K562 (cell line): ENCODE results near the gene RRAGD. TPM values are rescaled to one million over a fixed set of nuclear protein-coding genes. Genes with fewer than 3 reads are reported as not detected.

Experiments
- ATF2 ChIP-seq: sonication (generic); formaldehyde crosslinking; IDR thresholded peaks from 2 replicates; pipeline ENCODE4 v1.8.1; 2022; ENCODE audit warnings: missing genetic modification reagents
- BRD4 ChIP-seq: fragments of 200-600 bp; sonication (generic); IDR thresholded peaks from 2 replicates; pipeline ENCODE4 v1.6.1; 2017; ENCODE audit warnings: inconsistent platforms
- CBX5 ChIP-seq: IDR thresholded peaks from 2 replicates; pipeline ENCODE4 v1.6.1; 2014; ENCODE audit warnings: low read depth, borderline replicate concordance
- CSDE1 ChIP-seq, 2 experiments: fragments of 450-650 bp; IDR thresholded peaks; 2 replicates each; pipeline ENCODE4 v1.6.1; 2016; ENCODE audit warnings: mild to moderate bottlenecking in 1 of 2
- ETV5 ChIP-seq: sonication (generic); formaldehyde crosslinking; IDR thresholded peaks from 2 replicates; pipeline ENCODE4 v1.4.0; 2020; ENCODE audit warnings: low read depth, mild to moderate bottlenecking, missing genetic modification reagents
- FOXA1 ChIP-seq: fragments of 450-650 bp; IDR thresholded peaks from 2 replicates; pipeline ENCODE4 v1.6.1; 2016; ENCODE audit warnings: mild to moderate bottlenecking, borderline replicate concordance
- GATAD2B ChIP-seq: fragments of 450-650 bp; IDR thresholded peaks from 2 replicates; pipeline ENCODE4 v1.6.1; 2017; ENCODE audit warnings: mild to moderate bottlenecking, borderline replicate concordance
- HCFC1 ChIP-seq: IDR thresholded peaks from 2 replicates; pipeline ENCODE4 v1.6.1; 2012; ENCODE audit warnings: low read depth, low read length, improper control_type of control experiment
- HDGF ChIP-seq: fragments of 450-650 bp; IDR thresholded peaks from 2 replicates; pipeline ENCODE4 v1.6.1; 2016
- HMG20A ChIP-seq: fragments of 450-650 bp; formaldehyde crosslinking; conservative IDR thresholded peaks from 2 replicates; pipeline ENCODE4 v1.4.0; 2020; ENCODE audit warnings: mild to moderate bottlenecking, mixed read lengths
- HNRNPLL ChIP-seq: fragments of 200-400 bp; formaldehyde crosslinking; IDR thresholded peaks from 2 replicates; pipeline ENCODE4 v1.6.1; 2017; ENCODE audit warnings: low read length, low read depth, mild to moderate bottlenecking; ENCODE audit not compliant: poor library complexity, severe bottlenecking
- ILK ChIP-seq: fragments of 450-650 bp; IDR thresholded peaks from 2 replicates; pipeline ENCODE4 v1.6.1; 2016; ENCODE audit warnings: missing genetic modification characterization, low read depth, mild to moderate bottlenecking, missing compliant biosample characterization, moderate library complexity, borderline replicate concordance
- KAT2B ChIP-seq: IDR thresholded peaks from one replicate; pipeline ENCODE4 v1.6.1; 2012; ENCODE audit warnings: low read depth, mild to moderate bottlenecking, control low read depth, inconsistent platforms, low read length, moderate library complexity
- LEF1 ChIP-seq: fragments of 450-650 bp; IDR thresholded peaks from 2 replicates; pipeline ENCODE4 v1.6.1; 2016; ENCODE audit warnings: mild to moderate bottlenecking
- TOE1 ChIP-seq, 2 experiments: fragments of 450-650 bp in 1 of 2; sonication (generic) in 1 of 2; formaldehyde crosslinking in 1 of 2; IDR thresholded peaks; 2 replicates each; pipeline versions ENCODE4 v1.7.1 to v1.8.0; 2016 to 2022; ENCODE audit warnings: borderline replicate concordance in 2 of 2, mild to moderate bottlenecking in 2 of 2, antibody characterized with exemption in 1 of 2, inconsistent platforms in 1 of 2, low read depth in 1 of 2, missing genetic modification reagents in 1 of 2, moderate library complexity in 1 of 2
- ZNF121 ChIP-seq: sonication (generic); formaldehyde crosslinking; conservative IDR thresholded peaks from 2 replicates; pipeline ENCODE4 v1.8.0; 2022; ENCODE audit warnings: missing genetic modification reagents
- ZNF143 ChIP-seq: sonication (generic); formaldehyde crosslinking; IDR thresholded peaks from 2 replicates; pipeline ENCODE4 v1.9.0; 2022; ENCODE audit warnings: mild to moderate bottlenecking, missing genetic modification reagents
- polyA plus RNA-seq, 8 experiments: library from polyadenylated mRNA; depleted of rRNA in 4 of 8; stranded (reverse) in 5 of 8; unstranded in 3 of 8; fragments of >200 nt; fragmentation: Nextera tagmentation in 2 of 8; fragmentation: Illumina TruSeq in 1 of 8; extraction: Ambion mirVana in 2 of 8; extraction: Trizol in 1 of 8; gene quantifications; 2 replicates each; pipeline versions ENCODE4 v1.2.1 to v1.2.3, GENCODE V29; 2011 to 2014; ENCODE audit warnings: inconsistent platforms in 1 of 8, missing spikeins in 1 of 8
- total RNA-seq, 7 experiments: library from RNA; depleted of rRNA in 6 of 7; stranded (reverse); fragments of >200 nt in 6 of 7; fragmentation: Illumina TruSeq in 2 of 7; extraction: Trizol in 2 of 7; gene quantifications; 2 replicates each; pipeline versions ENCODE4 v1.2.1 to v1.2.3, GENCODE V29; 2011 to 2021; ENCODE audit warnings: low replicate concordance in 1 of 7
- TF ChIP-seq, protein P1 (sequence below): fragments of 450-650 bp; IDR thresholded peaks from 2 replicates; pipeline ENCODE4 v1.6.1; 2016; ENCODE audit warnings: antibody characterized with exemption
- TF ChIP-seq, protein P2 (sequence below), 2 experiments: IDR thresholded peaks; 2 replicates each; pipeline ENCODE4 v1.6.1; 2012; ENCODE audit warnings: improper control_type of control experiment in 2 of 2, low read depth in 2 of 2, low read length in 2 of 2, borderline replicate concordance in 1 of 2
- TF ChIP-seq, protein P3 (sequence below), 2 experiments: fragments of 450-650 bp; IDR thresholded peaks; 2 replicates each; pipeline ENCODE4 v1.6.1; 2016

Gene RRAGD
- total and polyA plus RNA-seq, 9 of the 15 experiments (the other 6 are each of a cell fraction or from before 2014, with no cell fraction given): 0.03 to 0.07 (median 0.04) TPM; not detected in 6

DNA sequence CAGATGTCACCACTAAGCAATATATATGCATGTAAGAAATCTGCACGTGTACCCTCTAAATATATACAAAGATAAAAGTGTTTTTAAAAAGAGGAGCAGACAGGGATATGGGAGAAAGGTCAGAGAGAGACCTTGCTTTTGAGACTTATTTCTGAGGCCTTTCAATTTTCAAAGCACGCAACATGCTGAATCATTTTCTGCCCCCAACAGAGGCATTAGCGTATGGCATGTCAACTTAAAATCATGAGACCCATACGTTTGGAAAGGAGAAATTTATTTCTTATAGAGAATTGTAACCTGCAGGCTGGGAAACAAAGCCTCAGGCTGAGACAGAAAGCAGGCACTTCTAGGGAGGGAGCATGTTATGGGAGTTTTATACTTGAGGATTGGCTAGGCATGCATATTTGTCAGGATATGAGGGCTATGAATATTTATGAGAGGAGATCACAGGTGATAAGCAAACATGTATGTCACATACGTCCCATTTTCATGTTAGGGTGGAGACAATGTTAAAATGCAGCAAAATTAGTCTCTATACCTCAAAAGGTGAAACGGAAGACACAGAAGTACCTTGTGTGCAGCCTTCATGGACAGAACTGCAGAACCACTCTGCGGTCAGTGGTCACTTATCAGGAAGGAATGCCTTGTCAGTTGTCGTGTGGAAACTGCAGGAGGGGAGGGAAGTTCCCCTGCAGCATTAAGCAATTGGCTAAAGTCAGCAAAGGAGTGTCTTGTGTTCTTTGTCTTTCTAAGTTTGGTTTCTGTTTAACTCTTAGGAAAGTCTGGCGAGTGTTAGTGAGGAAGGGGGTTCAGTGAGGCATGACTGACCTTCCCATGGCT is 90.7 kb downstream of the RRAGD start (continued):
- no peak for TF ChIP-seq TOE1 (IDR thresholded peaks at IDR 0.05; ENCODE audit: borderline replicate concordance)
- TF ChIP-seq TOE1 (CRISPR knock-in tag; IDR thresholded peaks at IDR 0.05; ENCODE audit: borderline replicate concordance, low read depth): no peak
- 0 out of 2 replicates have a peak, but pooled peaks have one; percentile 28 for TF ChIP-seq ETV5 (CRISPR knock-in tag)
- TF ChIP-seq GATAD2B: no peak
- no peak for TF ChIP-seq HCFC1
- TF ChIP-seq BRD4: no peak
- no peak for TF ChIP-seq ZNF121 (CRISPR knock-in tag)
- no peak for TF ChIP-seq CBX5
- no peak for TF ChIP-seq HMG20A
- no peak for TF ChIP-seq ATF2 (CRISPR knock-in tag)
- TF ChIP-seq FOXA1: no peak
- no peak for TF ChIP-seq CSDE1 (IDR thresholded peaks at IDR 0.05)
- TF ChIP-seq, protein P1, sequence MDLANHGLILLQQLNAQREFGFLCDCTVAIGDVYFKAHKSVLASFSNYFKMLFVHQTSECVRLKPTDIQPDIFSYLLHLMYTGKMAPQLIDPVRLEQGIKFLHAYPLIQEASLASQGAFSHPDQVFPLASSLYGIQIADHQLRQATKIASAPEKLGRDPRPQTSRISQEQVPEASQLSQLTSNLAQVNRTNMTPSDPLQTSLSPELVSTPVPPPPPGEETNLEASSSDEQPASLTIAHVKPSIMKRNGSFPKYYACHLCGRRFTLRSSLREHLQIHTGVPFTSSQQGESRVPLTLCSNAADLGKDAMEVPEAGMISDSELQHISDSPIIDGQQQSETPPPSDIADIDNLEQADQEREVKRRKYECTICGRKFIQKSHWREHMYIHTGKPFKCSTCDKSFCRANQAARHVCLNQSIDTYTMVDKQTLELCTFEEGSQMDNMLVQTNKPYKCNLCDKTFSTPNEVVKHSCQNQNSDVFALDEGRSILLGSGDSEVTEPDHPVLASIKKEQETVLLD: no peak
- TF ChIP-seq HNRNPLL: no peak
- no peak for TF ChIP-seq HDGF
- TF ChIP-seq ZNF143 (CRISPR knock-in tag): no peak
- TF ChIP-seq, protein P2, sequence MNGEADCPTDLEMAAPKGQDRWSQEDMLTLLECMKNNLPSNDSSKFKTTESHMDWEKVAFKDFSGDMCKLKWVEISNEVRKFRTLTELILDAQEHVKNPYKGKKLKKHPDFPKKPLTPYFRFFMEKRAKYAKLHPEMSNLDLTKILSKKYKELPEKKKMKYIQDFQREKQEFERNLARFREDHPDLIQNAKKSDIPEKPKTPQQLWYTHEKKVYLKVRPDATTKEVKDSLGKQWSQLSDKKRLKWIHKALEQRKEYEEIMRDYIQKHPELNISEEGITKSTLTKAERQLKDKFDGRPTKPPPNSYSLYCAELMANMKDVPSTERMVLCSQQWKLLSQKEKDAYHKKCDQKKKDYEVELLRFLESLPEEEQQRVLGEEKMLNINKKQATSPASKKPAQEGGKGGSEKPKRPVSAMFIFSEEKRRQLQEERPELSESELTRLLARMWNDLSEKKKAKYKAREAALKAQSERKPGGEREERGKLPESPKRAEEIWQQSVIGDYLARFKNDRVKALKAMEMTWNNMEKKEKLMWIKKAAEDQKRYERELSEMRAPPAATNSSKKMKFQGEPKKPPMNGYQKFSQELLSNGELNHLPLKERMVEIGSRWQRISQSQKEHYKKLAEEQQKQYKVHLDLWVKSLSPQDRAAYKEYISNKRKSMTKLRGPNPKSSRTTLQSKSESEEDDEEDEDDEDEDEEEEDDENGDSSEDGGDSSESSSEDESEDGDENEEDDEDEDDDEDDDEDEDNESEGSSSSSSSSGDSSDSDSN (IDR thresholded peaks at IDR 0.05; ENCODE audit: borderline replicate concordance in 1 of 2, low read depth in 2 of 2, low read length in 2 of 2): 0 out of 4 replicates have a peak, but pooled peaks of 1 of the 2 experiments have one; percentile 58
- TF ChIP-seq ILK (tag): no peak
- TF ChIP-seq, protein P3, sequence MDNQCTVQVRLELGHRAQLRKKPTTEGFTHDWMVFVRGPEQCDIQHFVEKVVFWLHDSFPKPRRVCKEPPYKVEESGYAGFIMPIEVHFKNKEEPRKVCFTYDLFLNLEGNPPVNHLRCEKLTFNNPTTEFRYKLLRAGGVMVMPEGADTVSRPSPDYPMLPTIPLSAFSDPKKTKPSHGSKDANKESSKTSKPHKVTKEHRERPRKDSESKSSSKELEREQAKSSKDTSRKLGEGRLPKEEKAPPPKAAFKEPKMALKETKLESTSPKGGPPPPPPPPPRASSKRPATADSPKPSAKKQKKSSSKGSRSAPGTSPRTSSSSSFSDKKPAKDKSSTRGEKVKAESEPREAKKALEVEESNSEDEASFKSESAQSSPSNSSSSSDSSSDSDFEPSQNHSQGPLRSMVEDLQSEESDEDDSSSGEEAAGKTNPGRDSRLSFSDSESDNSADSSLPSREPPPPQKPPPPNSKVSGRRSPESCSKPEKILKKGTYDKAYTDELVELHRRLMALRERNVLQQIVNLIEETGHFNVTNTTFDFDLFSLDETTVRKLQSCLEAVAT (IDR thresholded peaks at IDR 0.05): peak in 1 of 2 experiments; percentile 99; a peak in 2 of 4 replicates
- no peak for TF ChIP-seq KAT2B
- no peak; the same call in 1 of the 2 replicates for TF ChIP-seq LEF1
